Measurements from ENCODE around the gene TEKTIP1. TPM values are rescaled to one million over a fixed set of nuclear protein-coding genes. Genes with fewer than 3 reads are reported as not detected.

Gene TEKTIP1
- total RNA-seq, 1 experiment from 2014 or later: 2.7 TPM

DNA sequence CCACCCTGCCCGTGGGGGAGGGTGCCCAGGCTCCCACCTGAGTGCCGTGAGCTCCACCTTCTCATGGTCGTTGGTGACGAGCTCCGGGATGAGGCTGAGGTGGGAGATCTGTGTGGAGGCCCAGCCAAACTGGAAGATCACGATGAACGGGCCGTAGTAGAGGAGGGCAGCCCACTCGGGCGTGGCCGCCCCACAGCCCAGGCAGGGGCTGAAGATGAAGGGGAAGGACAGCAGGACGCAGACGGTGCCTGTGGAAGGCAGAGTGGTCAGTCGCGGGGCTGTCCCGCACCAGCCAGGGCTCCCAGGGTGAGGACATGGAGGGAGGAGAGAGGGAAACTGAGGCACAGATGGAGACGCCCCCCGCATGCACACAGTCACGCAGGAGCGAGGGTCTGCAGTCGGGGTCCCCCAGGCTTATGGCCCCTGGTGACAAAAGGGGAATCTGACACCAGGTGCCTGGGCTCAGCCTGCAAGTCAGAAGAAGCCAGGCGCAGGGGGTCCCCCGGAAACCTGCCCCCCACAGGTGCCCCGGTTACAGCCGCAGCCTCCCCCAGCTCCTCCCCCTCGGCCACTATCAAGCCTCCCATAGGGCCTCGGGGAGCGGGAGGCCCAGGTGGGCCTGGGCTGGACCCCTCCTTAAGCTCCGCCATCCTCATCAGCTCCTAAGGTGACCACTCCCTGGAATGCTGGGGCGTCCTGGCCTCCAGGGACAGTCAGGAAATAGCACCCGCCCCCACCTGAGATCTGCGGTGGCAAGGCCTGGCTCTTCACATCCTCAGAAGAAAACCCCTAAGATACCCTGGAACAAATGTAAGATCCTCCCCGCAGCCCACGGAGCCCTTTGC, 12.2 kb downstream of the TEKTIP1 start:
- TF ChIP-seq CTCF (IDR thresholded peaks at IDR 0.05; ENCODE audit: unreplicated experiment): no peak
- intact Hi-C loops (cut with micrococcal nuclease; ENCODE audit: unreplicated experiment): no loop called here
- DNase-seq: no peak
- Mint-ChIP-seq H3K4me3 (ENCODE audit: low read depth, unreplicated experiment) (no peak overlapping the region), H3K9me3 (ENCODE audit: low read depth, unreplicated experiment) (no peaks in the 10 kb centered on the region), H3K27me3 (ENCODE audit: unreplicated experiment) (no peaks in the 10 kb centered on the region), H3K36me3 (ENCODE audit: insufficient read depth, unreplicated experiment) (peaks cover 14% of the 10 kb centered on the region), H3K4me1 (ENCODE audit: low read depth, unreplicated experiment) (peaks cover 4% of the 10 kb centered on the region), H3K27ac (ENCODE audit: unreplicated experiment) (no peak overlapping the region)
- BruUV-seq (replicated peaks): no TSS peak
- CTCF ChIA-PET: no interaction called here

GRCh38 chr19:3551792-3552095, 12.8 kb downstream of the TEKTIP1 start:
- no peaks in the 10 kb centered on the region for H3K27me3 Mint-ChIP-seq (ENCODE audit: unreplicated experiment)
- intact Hi-C loops (cut with micrococcal nuclease; ENCODE audit: unreplicated experiment): no loop called here
- H3K4me1 Mint-ChIP-seq (ENCODE audit: low read depth, unreplicated experiment): peaks cover 10% of the 10 kb centered on the region
- H3K27ac Mint-ChIP-seq (ENCODE audit: unreplicated experiment): no peak overlapping the region
- DNase-seq: no peak
- CTCF ChIA-PET: no interaction called here
- no TSS peak for BruUV-seq (replicated peaks)
- no peak overlapping the region for H3K4me3 Mint-ChIP-seq (ENCODE audit: low read depth, unreplicated experiment)
- TF ChIP-seq CTCF (IDR thresholded peaks at IDR 0.05; ENCODE audit: unreplicated experiment): no peak
- no peaks in the 10 kb centered on the region for H3K9me3 Mint-ChIP-seq (ENCODE audit: low read depth, unreplicated experiment)
- peaks cover 19% of the 10 kb centered on the region for H3K36me3 Mint-ChIP-seq (ENCODE audit: insufficient read depth, unreplicated experiment)

GRCh38 chr19:3554254-3555083, 15.5 kb downstream of the TEKTIP1 start:
- peaks cover 31% of the 10 kb centered on the region for H3K36me3 Mint-ChIP-seq (ENCODE audit: insufficient read depth, unreplicated experiment)
- intact Hi-C loops (cut with micrococcal nuclease; ENCODE audit: unreplicated experiment): no loop called here
- TF ChIP-seq CTCF (IDR thresholded peaks at IDR 0.05; ENCODE audit: unreplicated experiment): no peak
- H3K27me3 Mint-ChIP-seq (ENCODE audit: unreplicated experiment): no peaks in the 10 kb centered on the region
- peaks cover 10% of the 10 kb centered on the region for H3K4me1 Mint-ChIP-seq (ENCODE audit: low read depth, unreplicated experiment)
- CTCF ChIA-PET: interaction anchor here (0.6 kb wide), 1 partner anchor 1022 kb away, joined by 3 read pairs; no protein-coding TSS in a partner anchor
- H3K27ac Mint-ChIP-seq (ENCODE audit: unreplicated experiment): no peak overlapping the region
- H3K4me3 Mint-ChIP-seq (ENCODE audit: low read depth, unreplicated experiment): no peak overlapping the region
- TSS peak; percentile 55 for BruUV-seq (replicated peaks)
- DNase-seq: no peak
- no peaks in the 10 kb centered on the region for H3K9me3 Mint-ChIP-seq (ENCODE audit: low read depth, unreplicated experiment)

DNA sequence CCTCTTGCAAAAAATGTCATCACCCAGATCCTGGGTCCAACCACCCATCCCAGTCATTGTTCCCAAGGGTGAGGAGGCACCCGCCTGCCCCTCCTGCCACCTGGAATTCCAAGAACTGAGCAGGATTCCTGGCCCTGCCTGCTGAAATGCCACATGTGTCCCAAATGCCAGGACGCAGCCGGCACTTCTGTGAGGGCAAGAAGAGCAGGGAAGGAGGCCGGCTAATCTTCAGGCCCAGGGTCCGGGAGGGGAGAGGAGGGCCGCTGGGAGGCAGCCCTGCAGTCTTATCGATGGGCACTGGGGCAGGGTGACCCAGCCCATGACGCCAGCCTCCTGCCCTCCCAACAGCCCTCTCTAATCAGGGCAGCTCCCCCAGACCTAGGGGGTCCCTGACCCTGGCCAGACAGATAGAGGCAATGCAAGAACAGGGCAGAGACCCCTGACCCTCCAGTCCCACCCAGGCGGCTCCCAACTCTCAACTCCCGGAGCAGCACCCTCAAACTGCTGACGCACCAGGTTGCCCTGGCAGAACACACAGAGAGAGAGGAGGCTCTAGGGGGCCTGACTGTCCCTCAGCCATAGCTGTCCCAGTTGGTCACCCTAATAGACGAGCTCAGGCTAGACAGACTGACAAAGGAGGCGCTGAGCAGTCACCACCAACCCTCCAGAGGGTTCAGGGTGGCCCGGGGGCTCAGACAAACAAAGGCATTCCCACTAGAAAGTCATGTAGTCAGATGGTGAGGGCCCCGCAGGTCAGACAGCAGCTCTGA, 16.9 kb downstream of the TEKTIP1 start:
- BruUV-seq (replicated peaks): no TSS peak
- no peaks in the 10 kb centered on the region for H3K27me3 Mint-ChIP-seq (ENCODE audit: unreplicated experiment)
- CTCF ChIA-PET: no interaction called here

More for the DNA sequence above, 16.9 kb downstream of the TEKTIP1 start:
- TF ChIP-seq CTCF (IDR thresholded peaks at IDR 0.05; ENCODE audit: unreplicated experiment): no peak
- no peak for DNase-seq
- Mint-ChIP-seq H3K9me3 (ENCODE audit: low read depth, unreplicated experiment) (no peaks in the 10 kb centered on the region), H3K27ac (ENCODE audit: unreplicated experiment) (peak overlapping the region; percentile 96), H3K36me3 (ENCODE audit: insufficient read depth, unreplicated experiment) (peaks cover 27% of the 10 kb centered on the region), H3K4me3 (ENCODE audit: low read depth, unreplicated experiment) (peak overlapping the region; percentile 96), H3K4me1 (ENCODE audit: low read depth, unreplicated experiment) (peaks cover 10% of the 10 kb centered on the region)
- intact Hi-C loops (cut with micrococcal nuclease; ENCODE audit: unreplicated experiment): no loop called here

All from Calu3 (cell line).